BJ (cell line): ENCODE results near the gene RAB8B. TPM values are rescaled to one million over a fixed set of nuclear protein-coding genes. Genes with fewer than 3 reads are reported as not detected.

ENCODE experiments used
- CTCF ChIA-PET: fragments of 350-600 bp; formaldehyde crosslinking; extraction: SDS; loops from one replicate; lab custom pipeline; 2021; ENCODE audit warnings: antibody characterized with exemption, inconsistent platforms; lab: Yijun Ruan, JAX
- POLR2A ChIA-PET: fragments of 300-600 bp; sonication (Branson Sonifier 250); formaldehyde crosslinking; extraction: SDS; loops from one replicate; lab custom pipeline; 2021; ENCODE audit warnings: antibody characterized with exemption; lab: Charles Lee
- DNase-seq: peaks from one replicate; pipeline ENCODE4 v3.0.0-alpha.2; 2011; ENCODE audit warnings: low read depth
- H3K27me3 ChIP-seq: 2 replicates; pipeline ENCODE4 v1.6.0; 2011; ENCODE audit warnings: low read length; ENCODE audit not compliant: control insufficient read depth, insufficient read depth
- H3K36me3 ChIP-seq: 2 replicates; pipeline ENCODE4 v1.5.1; 2011; ENCODE audit warnings: low read length; ENCODE audit not compliant: control insufficient read depth, insufficient read depth
- H3K4me3 ChIP-seq: 2 replicates; pipeline ENCODE4 v1.5.1; 2011; ENCODE audit warnings: low read depth, mild to moderate bottlenecking, control low read depth, low read length
- CTCF ChIP-seq: IDR thresholded peaks from 2 replicates; pipeline ENCODE4 v1.5.1; 2011; ENCODE audit warnings: low read depth, mild to moderate bottlenecking, control low read depth, inconsistent platforms, low read length, moderate library complexity; ENCODE audit not compliant: insufficient read depth
- polyA plus RNA-seq: library from polyadenylated mRNA; depleted of rRNA; stranded (reverse); fragments of >200 nt; gene quantifications from 2 replicates; pipeline ENCODE4 v1.2.3, GENCODE V29; 2011

The RAB8B gene
- polyA plus RNA-seq, 1 experiment = 16.4 TPM

- no peak overlapping the region for H3K4me3 ChIP-seq
- TF ChIP-seq CTCF = no peak
- no peak for DNase-seq
- H3K36me3 ChIP-seq = no peaks in the 10 kb centered on the region; the same call in 1 of the 2 replicates
- POLR2A ChIA-PET = no interaction called here
- no peaks in the 10 kb centered on the region for H3K27me3 ChIP-seq
- CTCF ChIA-PET = interaction anchor here (0.7 kb wide), 1 partner anchor 143 kb away, joined by 3 read pairs; no protein-coding TSS in a partner anchor
Observed at GRCh38 chr15:63274427-63274826, 85.0 kb downstream of the RAB8B start.

GRCh38 chr15:63276342-63277037 lies 87.1 kb downstream of the RAB8B start:
- H3K36me3 ChIP-seq = no peaks in the 10 kb centered on the region
- CTCF ChIA-PET = interaction anchor here (0.6 to 1.5 kb wide), 6 partner anchors 11 to 400 kb away, joined by 3 to 5 read pairs (median 4); no protein-coding TSS in a partner anchor
- POLR2A ChIA-PET = interaction anchor here (0.7 kb wide), 2 partner anchors 17 to 100 kb away, joined by 3 to 8 read pairs; no protein-coding TSS in a partner anchor
- DNase-seq = no peak
- H3K4me3 ChIP-seq = peak overlapping the region; percentile 92
- H3K27me3 ChIP-seq = no peaks in the 10 kb centered on the region
- TF ChIP-seq CTCF = no peak

- CTCF ChIA-PET = interaction anchor here (0.6 to 1.7 kb wide), 6 partner anchors 10 to 401 kb away, joined by 3 to 7 read pairs (median 3); no protein-coding TSS in a partner anchor
- POLR2A ChIA-PET = interaction anchor here (0.6 to 0.7 kb wide), 3 partner anchors 14 to 100 kb away, joined by 3 to 8 read pairs (median 4); no protein-coding TSS in a partner anchor
- no peaks in the 10 kb centered on the region for H3K27me3 ChIP-seq
- TF ChIP-seq CTCF = no peak
- no peaks in the 10 kb centered on the region for H3K36me3 ChIP-seq
- peak within 1 kb of the TSS; percentile 92 for H3K4me3 ChIP-seq
- peak; percentile 13 for DNase-seq
Observed at GRCh38 chr15:63277038-63277892, 87.9 kb downstream of the RAB8B start, which contains the start of gene APH1B. Gene APH1B (plus strand): TSS chr15:63277605. CDS start chr15:63277624, 19 bp downstream.

GRCh38 chr15:63277893-63278456 lies 88.6 kb downstream of the RAB8B start:
- H3K27me3 ChIP-seq = no peaks in the 10 kb centered on the region
- no peak for DNase-seq
- CTCF ChIA-PET = interaction anchor here (0.6 to 1.7 kb wide), 6 partner anchors 10 to 403 kb away, joined by 3 to 7 read pairs (median 3); no protein-coding TSS in a partner anchor
- POLR2A ChIA-PET = interaction anchor here (0.6 kb wide), 3 partner anchors 14 to 93 kb away, joined by 4 to 10 read pairs (median 9); no protein-coding TSS in a partner anchor
- TF ChIP-seq CTCF = no peak
- H3K4me3 ChIP-seq = peak overlapping the region; percentile 92
- no peaks in the 10 kb centered on the region for H3K36me3 ChIP-seq
